Suprapubic skin (tissue), 4 donors: ENCODE results near the gene MYH6. TPM values are rescaled to one million over a fixed set of nuclear protein-coding genes. Genes with fewer than 3 reads are reported as not detected.
"Not testable (repeated sequence)": the region's sequence is repeated elsewhere in the genome, so short reads cannot be mapped to it uniquely, and the experiment has no call there.

Source experiments
- DNase-seq, 2 donors: peaks; one replicate each; pipeline ENCODE4 v3.0.0-alpha.2; 2019; ENCODE audit warnings: low spot score in 2 of 2
- H3K27ac ChIP-seq: fragments of 200-600 bp; sonication (generic); one replicate; pipeline ENCODE4 v1.5.1; 2019
- H3K27me3 ChIP-seq: fragments of 200-600 bp; sonication (generic); one replicate; pipeline ENCODE4 v1.5.1; 2019
- H3K36me3 ChIP-seq: fragments of 200-600 bp; sonication (generic); one replicate; pipeline ENCODE4 v1.5.1; 2019
- H3K4me1 ChIP-seq: fragments of 200-600 bp; sonication (generic); one replicate; pipeline ENCODE4 v1.5.1; 2019
- H3K4me3 ChIP-seq: fragments of 200-600 bp; sonication (generic); one replicate; pipeline ENCODE4 v1.5.1; 2019; ENCODE audit warnings: mild to moderate bottlenecking
- H3K9me3 ChIP-seq: fragments of 200-600 bp; sonication (generic); one replicate; pipeline ENCODE4 v1.5.1; 2019
- CTCF ChIP-seq, 2 donors: fragments of 200-600 bp in 1 of 2; fragments of 450-650 bp in 1 of 2; sonication (generic) in 1 of 2; IDR thresholded peaks; one replicate each; pipeline ENCODE4 v1.5.1; 2016 to 2019; ENCODE audit warnings: antibody characterized with exemption in 2 of 2, mild to moderate bottlenecking in 1 of 2, moderate library complexity in 1 of 2
- EP300 ChIP-seq: sonication (generic); formaldehyde crosslinking; IDR thresholded peaks from one replicate; pipeline ENCODE4 v1.6.1; 2017; ENCODE audit warnings: antibody characterized with exemption
- POLR2A ChIP-seq, 2 donors: fragments of 450-650 bp; IDR thresholded peaks; one replicate each; pipeline ENCODE4 v1.6.1; 2017; ENCODE audit warnings: antibody characterized with exemption in 2 of 2, mild to moderate bottlenecking in 2 of 2, moderate library complexity in 2 of 2
- POLR2AphosphoS5 ChIP-seq, 3 donors: sonication (generic); formaldehyde crosslinking; IDR thresholded peaks; one replicate each; pipeline ENCODE4 v1.6.1; 2017; ENCODE audit warnings: antibody characterized with exemption in 3 of 3
- WGBS: methylation state at CpG from one replicate; pipeline ENCODE4 v1.1.5; 2018; 5-methylcytosine and 5-hydroxymethylcytosine counted together
- total RNA-seq, 4 donors: library from RNA; depleted of rRNA; stranded (reverse); fragments of >200 nt; gene quantifications; one replicate each; pipeline ENCODE4 v1.1.0, GENCODE V29; 2016

MYH6 gene
- total RNA-seq, 4 donors from 2014 or later, result not detected

- no peak overlapping the region for H3K27ac ChIP-seq
- H3K4me1 ChIP-seq, result no peaks in the 10 kb centered on the region
- peaks cover 9% of the 10 kb centered on the region for H3K27me3 ChIP-seq
- no peak overlapping the region for H3K4me3 ChIP-seq
- H3K36me3 ChIP-seq, result no peaks in the 10 kb centered on the region
- no peaks in the 10 kb centered on the region for H3K9me3 ChIP-seq
- DNase-seq, result no peak
- TF ChIP-seq POLR2A (IDR thresholded peaks at IDR 0.05) (no peak), POLR2AphosphoS5 (IDR thresholded peaks at IDR 0.05) (no peak), CTCF (IDR thresholded peaks at IDR 0.05) (no peak), EP300 (no peak)
- WGBS, result 88% methylated on average over 7 of the region's 8 CpGs
These were observed 19.1 kb downstream of the MYH6 start for GRCh38 chr14:23388996-23389395.

- Histone ChIP-seq H3K27ac (no peak overlapping the region), H3K9me3 (no peaks in the 10 kb centered on the region), H3K4me3 (no peak overlapping the region), H3K4me1 (no peaks in the 10 kb centered on the region), H3K27me3 (peaks cover 6% of the 10 kb centered on the region), H3K36me3 (no peaks in the 10 kb centered on the region)
- 77% methylated on average over 23 of the region's 26 CpGs for WGBS
- TF ChIP-seq POLR2AphosphoS5 (IDR thresholded peaks at IDR 0.05) (no peak), EP300 (no peak), CTCF (IDR thresholded peaks at IDR 0.05) (no peak), POLR2A (IDR thresholded peaks at IDR 0.05) (no peak)
- DNase-seq, result no peak
These were observed 19.9 kb downstream of the MYH6 start for GRCh38 chr14:23387916-23388882.

GRCh38 chr14:23386999-23387398 is 21.1 kb downstream of the MYH6 start:
- H3K4me1 ChIP-seq, result no peaks in the 10 kb centered on the region
- H3K27me3 ChIP-seq, result peaks cover 6% of the 10 kb centered on the region
- no peaks in the 10 kb centered on the region for H3K9me3 ChIP-seq
- no peak overlapping the region for H3K27ac ChIP-seq
- H3K4me3 ChIP-seq, result no peak overlapping the region
- H3K36me3 ChIP-seq, result no peaks in the 10 kb centered on the region
- TF ChIP-seq EP300 (no peak), POLR2AphosphoS5 (IDR thresholded peaks at IDR 0.05) (no peak), POLR2A (IDR thresholded peaks at IDR 0.05) (no peak), CTCF (IDR thresholded peaks at IDR 0.05) (no peak)
- DNase-seq, result no peak
- 96% methylated on average over 1 of the region's 1 CpG for WGBS

GRCh38 chr14:23386266-23386657 is 21.8 kb downstream of the MYH6 start:
- H3K27me3 ChIP-seq, H3K36me3 ChIP-seq, H3K4me1 ChIP-seq, H3K9me3 ChIP-seq, H3K4me3 ChIP-seq, H3K27ac ChIP-seq, DNase-seq: not testable (repeated sequence)
- WGBS, result 90% methylated on average over 8 of the region's 17 CpGs

GRCh38 chr14:23385642-23386265 is 22.3 kb downstream of the MYH6 start:
- no peak for DNase-seq
- peaks cover 8% of the 10 kb centered on the region for H3K27me3 ChIP-seq
- 89% methylated on average over 18 of the region's 18 CpGs for WGBS
- H3K4me1 ChIP-seq, result no peaks in the 10 kb centered on the region
- H3K9me3 ChIP-seq, result no peaks in the 10 kb centered on the region
- no peaks in the 10 kb centered on the region for H3K36me3 ChIP-seq
- H3K27ac ChIP-seq, result no peak overlapping the region
- H3K4me3 ChIP-seq, result no peak overlapping the region
- TF ChIP-seq EP300 (no peak), POLR2A (IDR thresholded peaks at IDR 0.05) (no peak), POLR2AphosphoS5 (IDR thresholded peaks at IDR 0.05) (no peak), CTCF (IDR thresholded peaks at IDR 0.05) (no peak)
